Daoy (cell line): ENCODE data around the gene MRPL24. TPM values are rescaled to one million over a fixed set of nuclear protein-coding genes. Genes with fewer than 3 reads are reported as not detected.
A peak's percentile ranks its signal among the peaks of the same experiment; 100 is the strongest.

Experiments used
- DNase-seq: peaks from one replicate; pipeline ENCODE4 v3.0.0-alpha.2; 2015; ENCODE audit warnings: low read depth
- total RNA-seq: library from RNA; depleted of rRNA; stranded (reverse); fragments of >200 nt; shearing (Covaris generic); gene quantifications from 2 replicates; pipeline ENCODE4 v1.2.3, GENCODE V29; 2014; rRNA removed

Gene MRPL24
- total RNA-seq, 1 experiment from 2014 or later, result 144 TPM

- no peak for DNase-seq
Observed at GRCh38 chr1:156692925-156693847, 47.7 kb downstream of the MRPL24 start.

DNA sequence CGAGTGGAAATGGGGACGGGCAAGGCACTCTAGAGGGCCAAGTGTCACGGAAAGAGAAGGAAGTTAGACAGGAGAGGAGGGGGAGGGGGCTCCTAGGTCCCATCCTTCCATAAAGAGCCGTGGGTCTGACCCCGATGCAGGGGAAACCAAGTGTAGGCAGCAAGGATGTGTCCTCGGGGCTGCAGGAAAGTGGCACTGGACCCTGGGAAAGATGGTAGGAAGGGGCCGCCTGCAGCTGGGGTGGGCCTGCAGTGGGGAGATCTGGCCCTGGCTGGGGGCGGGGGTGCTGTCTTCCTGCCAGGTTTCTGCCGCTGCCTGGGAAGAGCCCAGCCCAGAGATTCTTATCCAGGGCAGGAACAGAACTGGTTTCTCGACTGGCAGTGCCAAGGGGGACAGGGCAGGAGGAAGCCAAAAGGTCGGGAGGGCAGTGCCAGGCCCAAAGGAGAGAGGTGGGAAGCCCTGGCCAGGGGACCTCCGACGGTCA, 48.4 kb downstream of the MRPL24 start:
- no peak for DNase-seq

- peak; percentile 77 for DNase-seq
Observed at GRCh38 chr1:156691665-156692440, 49.0 kb downstream of the MRPL24 start.

- no peak for DNase-seq
Observed at GRCh38 chr1:156691191-156691590, 49.7 kb downstream of the MRPL24 start.

DNA sequence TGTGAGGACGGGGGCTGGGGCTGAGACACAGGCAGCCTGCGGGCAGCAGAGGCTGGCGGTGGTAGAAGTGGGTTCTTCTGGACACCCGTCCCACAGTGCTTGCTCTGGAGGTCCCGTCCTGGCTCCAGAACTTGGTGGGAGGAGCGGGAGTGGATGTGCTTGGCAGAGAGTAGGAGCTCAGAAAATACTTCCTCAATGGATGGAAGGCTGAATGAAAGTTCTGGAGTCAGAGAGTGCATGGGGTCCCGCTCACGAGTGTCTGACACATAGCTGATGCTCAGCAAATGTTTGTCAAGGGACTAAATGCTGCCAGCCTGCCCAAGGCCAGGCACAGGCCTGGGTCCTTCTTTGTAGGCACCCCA, 50.2 kb downstream of the MRPL24 start:
- DNase-seq, result no peak

- DNase-seq, result peak; percentile 38
Observed at GRCh38 chr1:156689953-156690674, 50.8 kb downstream of the MRPL24 start.

DNA sequence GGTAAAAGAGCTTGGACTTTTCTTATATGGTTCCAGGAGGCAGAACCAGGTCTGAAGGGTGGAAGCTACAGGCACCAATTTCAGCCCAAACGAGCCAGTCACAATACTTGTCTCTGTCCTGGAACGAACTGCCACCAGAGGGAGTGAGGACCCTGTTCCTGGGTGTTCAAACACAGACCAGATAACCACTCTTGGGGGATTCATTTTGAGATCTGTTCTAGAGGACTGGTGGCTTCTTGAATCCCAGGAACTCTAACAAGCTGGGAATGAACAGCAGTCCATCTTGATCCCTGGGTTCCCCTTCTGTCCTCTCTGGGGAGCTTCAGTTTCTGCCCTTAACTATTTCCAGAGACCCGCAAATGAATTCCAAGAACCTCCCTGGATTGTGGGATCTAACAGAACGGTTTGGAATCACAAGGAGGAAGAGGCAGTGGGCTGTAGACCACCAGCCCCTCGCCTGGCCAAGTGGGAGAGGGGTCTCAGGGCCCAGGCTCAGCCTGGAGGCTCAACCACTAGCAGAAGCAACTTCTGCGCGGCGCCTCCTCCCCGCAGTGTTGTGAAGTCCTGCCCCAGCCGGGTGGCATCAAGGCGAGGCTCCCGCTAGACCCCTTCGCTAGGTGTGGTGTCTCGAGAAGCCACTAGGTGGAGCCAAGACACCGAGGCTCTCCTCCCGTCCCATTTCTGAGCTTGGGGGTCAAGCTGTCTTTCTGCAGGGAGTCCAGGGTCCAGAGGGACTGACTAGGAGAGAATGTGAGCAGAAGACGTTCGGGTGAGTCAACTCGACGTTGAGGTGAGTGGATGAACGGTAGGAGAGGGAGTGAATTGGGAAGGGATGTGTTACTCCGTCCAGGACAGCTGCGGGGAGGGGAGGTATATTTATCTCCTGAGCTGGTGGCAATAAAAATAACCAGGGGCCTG, 51.6 kb downstream of the MRPL24 start:
- DNase-seq, result peak; percentile 90

Other genes with a start within 250 kb of the MRPL24 start
- gene MEF2D, start 240.3 kb downstream of the MRPL24 start, total RNA-seq, result 2.5 and 6.1 TPM in 2 replicates
- 43.6 and 45.7 TPM in 2 replicates for gene IQGAP3, start 168.5 kb downstream of the MRPL24 start, total RNA-seq
- gene TTC24, start 161.4 kb downstream of the MRPL24 start, total RNA-seq, result not detected in 2 replicates
- 81.9 and 87.9 TPM in 2 replicates for gene NAXE, start 149.3 kb downstream of the MRPL24 start, total RNA-seq
- 32.6 and 42.1 TPM in 2 replicates for gene GPATCH4, start 139.6 kb downstream of the MRPL24 start, total RNA-seq
- gene HAPLN2, start 121.7 kb downstream of the MRPL24 start, total RNA-seq, result 0.23 TPM in 1 of 2 replicates, not detected in the other
- gene BCAN, start 99.0 kb downstream of the MRPL24 start, total RNA-seq, result not detected in 2 replicates
- 0.51 and 0.89 TPM in 2 replicates for gene NES, start 63.7 kb downstream of the MRPL24 start, total RNA-seq
- gene CRABP2, start 35.5 kb downstream of the MRPL24 start, total RNA-seq, result 21.4 and 36.0 TPM in 2 replicates
- 7.9 and 11.9 TPM in 2 replicates for gene METTL25B, start 12.6 kb downstream of the MRPL24 start, total RNA-seq
- gene ISG20L2, start 12.3 kb downstream of the MRPL24 start, total RNA-seq, result 31.7 and 59.8 TPM in 2 replicates
- gene HDGF, start 10.6 kb upstream of the MRPL24 start, total RNA-seq, result 484 and 537 TPM in 2 replicates
- gene PRCC, start 26.4 kb upstream of the MRPL24 start, total RNA-seq, result 43.7 and 44.6 TPM in 2 replicates
- 0.51 and 0.57 TPM in 2 replicates for gene SH2D2A, start 75.8 kb upstream of the MRPL24 start, total RNA-seq
- not detected in 2 replicates for gene INSRR, start 118.0 kb upstream of the MRPL24 start, total RNA-seq
- gene NTRK1, start 119.8 kb upstream of the MRPL24 start, total RNA-seq, result 0.40 TPM in 1 of 2 replicates, not detected in the other
- 0.06 TPM in 1 of 2 replicates, not detected in the other for gene PEAR1, start 152.6 kb upstream of the MRPL24 start, total RNA-seq
- gene LRRC71, start 179.5 kb upstream of the MRPL24 start, total RNA-seq, result not detected in 2 replicates